ENCODE results near the gene WWTR1.

GRCh38 chr3:149612456-149612855, 45.4 kb downstream of the WWTR1 start:
- TF ChIP-seq TAF1 (IDR thresholded peaks at IDR 0.05; ENCODE audit: borderline replicate concordance, low read depth, low read length) = no peak
- TF ChIP-seq POLR2A (IDR thresholded peaks at IDR 0.05; ENCODE audit: low read depth, low read length) = no peak
- no peak for TF ChIP-seq POLR2AphosphoS5 (IDR thresholded peaks at IDR 0.05; ENCODE audit: low read depth, low read length)

Measured in GM12892 (cell line).